ENCODE data around the gene ZBTB2.

The ZBTB2 gene

DNA sequence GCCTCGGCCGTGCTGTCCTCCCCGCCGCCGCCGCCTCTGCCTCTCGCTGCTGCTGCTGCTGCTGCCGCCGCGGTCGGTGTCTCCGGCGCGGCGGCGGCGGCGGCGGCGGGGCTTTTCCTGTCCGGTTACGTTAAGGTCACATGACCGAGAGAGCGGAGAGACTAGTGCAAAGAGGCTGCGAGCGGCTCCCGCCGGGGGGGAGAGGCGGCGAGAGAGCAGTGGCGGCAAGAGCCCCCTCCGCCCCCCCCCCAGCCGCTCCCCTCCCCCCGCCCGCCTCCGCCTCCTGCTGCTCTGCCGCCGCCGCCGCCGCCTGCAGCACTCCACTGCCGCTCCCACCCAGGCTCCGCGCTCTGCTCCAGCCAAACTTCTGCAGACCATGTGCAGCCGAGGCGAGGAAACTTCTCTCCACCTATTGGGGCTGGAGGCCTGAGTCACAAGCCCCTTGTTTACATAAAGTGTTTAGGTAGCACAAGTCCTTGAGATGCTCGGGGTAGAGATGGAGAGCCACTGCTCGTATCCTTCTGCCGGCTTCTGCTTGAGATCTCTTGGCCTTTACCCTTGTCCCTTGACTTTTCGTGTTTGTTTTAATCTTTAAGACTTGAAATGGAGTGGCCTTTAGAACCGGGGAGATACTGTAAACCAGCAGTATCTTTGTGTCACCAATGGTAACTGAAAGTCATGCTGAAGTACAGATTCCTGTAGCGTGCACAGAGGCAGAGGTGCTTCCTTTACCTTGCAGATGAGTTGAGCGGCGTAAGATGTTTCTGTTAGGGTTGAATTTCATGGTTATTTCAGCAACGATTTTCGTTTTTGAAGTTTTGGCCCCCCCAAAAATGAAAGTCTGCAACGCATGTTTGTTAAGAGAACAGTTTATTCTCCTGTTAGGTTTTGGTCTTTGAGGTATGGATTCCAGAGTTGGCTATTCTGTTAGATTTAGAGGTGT lies at the start of gene ZBTB2:
ZBTB2 (minus strand) TSS at position 89 of the 943 bp plus-strand sequence. CDS start 17,922 bp downstream, outside the sequence.
- DNase-seq, result peak; percentile 36

DNA sequence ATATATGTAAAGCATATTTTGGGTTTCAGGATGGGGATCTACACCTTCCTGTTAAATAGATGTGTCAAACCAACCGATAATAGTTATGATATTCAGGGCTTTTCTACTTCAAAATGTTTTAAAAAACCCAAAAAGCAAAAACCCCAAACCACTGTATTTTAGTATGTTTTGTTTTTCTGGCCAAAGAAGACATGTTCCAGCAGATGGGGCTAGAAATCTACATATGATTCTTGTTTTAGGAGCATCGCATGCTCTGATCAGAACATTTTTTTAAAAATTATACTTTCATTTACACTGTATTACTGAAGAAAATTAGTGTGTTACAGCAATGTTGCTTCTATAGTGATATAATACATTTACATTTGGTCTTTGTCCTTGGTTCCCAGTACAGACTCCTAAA lies 49.6 kb upstream of the ZBTB2 start:
- DNase-seq, result no peak

GRCh38 chr6:151440498-151440897 lies 49.1 kb upstream of the ZBTB2 start:
- DNase-seq, result no peak

DNA sequence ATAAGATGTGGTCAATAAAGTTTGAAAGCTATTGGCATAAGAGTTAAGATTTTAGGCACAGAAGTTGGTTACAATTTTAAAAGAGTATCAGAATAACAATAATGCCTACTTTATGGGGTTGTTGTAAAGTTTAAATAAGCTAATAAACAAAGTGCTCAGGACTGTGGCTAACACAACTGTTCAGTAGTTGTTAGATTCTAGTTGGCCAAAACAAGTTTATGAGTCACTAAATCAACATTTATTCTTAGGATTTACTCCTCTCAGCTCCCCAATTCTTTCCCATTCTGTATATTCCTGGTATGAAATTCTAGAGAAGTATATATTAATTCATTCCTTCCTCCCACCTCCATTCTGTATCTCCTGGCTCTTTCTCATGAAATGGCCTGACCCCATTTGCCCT lies 46.0 kb upstream of the ZBTB2 start:
- no peak for DNase-seq

- no peak for DNase-seq
Observed at GRCh38 chr6:151436802-151437201, 45.4 kb upstream of the ZBTB2 start.

DNA sequence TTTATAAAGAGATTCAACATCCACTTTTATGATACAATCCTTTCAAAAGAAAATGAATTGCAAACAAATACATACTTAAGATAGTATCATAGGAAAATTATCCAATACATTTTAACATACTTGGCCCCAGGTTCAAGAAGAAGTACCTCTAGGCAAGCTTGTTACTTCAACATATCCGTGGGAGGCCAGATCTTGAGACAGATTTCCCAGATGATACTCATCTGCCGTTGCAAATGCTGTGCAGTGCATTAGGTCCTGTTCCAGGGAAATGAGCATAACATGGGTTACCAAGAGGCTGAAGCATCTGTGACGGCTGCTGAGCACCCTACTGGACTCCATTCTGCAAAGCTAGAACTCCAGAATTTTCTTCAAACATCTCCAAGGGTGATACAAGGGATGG lies 44.9 kb upstream of the ZBTB2 start:
- no peak for DNase-seq

DNA sequence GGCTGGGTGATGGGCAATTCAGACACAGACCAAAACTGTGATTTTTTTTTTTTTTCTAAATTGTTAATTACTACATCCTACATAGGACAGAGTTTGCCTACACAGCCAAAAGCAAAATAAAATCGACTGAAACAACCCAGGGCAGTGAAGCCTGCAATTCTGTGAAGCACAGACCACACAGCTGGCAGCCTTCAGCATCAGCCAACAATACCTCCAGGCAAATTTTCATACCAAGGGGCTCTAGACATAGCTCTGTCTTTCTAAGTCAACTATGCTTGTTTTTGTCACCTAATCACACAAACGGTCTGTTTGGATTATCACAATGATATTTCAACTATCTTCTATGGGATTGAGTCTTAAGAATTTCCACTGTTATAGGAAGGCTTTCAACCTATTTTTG lies 43.0 kb upstream of the ZBTB2 start:
- no peak for DNase-seq

- no peak for DNase-seq
Observed at GRCh38 chr6:151432651-151433050, 41.3 kb upstream of the ZBTB2 start.

GRCh38 chr6:151431337-151431736 lies 40.0 kb upstream of the ZBTB2 start:
- DNase-seq, result no peak

DNA sequence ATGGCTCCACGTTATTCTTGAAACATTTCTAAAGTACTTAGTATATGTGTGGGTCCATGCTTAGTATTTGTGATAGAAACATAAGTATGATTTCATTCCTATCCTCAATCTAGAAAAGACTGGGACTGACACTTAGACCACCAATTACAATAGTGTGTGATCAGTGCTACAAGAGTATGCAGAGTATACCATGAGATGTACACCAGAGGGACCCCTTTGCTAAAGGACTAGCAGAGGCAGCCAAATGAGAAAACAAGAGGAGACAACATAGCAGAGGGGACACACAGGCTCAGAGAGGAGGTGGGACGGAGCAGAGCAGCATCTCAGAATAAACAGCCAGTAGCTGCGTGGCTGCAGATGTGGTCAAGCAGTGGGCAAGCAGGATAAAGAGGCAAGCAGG lies 39.5 kb upstream of the ZBTB2 start:
- DNase-seq, result no peak

GRCh38 chr6:151428093-151428735 lies 36.9 kb upstream of the ZBTB2 start:
- DNase-seq, result no peak

GRCh38 chr6:151425561-151425960 lies 34.2 kb upstream of the ZBTB2 start:
- no peak for DNase-seq

DNA sequence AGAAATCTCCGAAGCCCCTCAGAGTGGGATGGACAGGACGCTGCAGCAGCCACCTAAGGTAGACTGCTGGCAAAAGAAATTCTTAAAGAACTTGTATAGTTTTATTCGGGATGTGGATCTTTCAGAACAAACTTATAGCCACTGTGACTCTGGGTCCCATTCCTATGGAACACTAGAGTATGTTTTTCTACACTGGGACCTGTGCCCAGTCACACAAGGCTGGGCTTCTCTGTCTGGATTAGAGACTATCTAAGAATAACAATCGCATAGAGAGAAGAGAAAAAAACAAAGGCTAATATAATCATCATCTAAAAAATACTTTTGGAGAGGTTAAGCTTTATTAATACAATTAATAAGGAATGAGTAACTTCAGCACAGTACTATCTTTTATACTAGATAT lies 31.6 kb upstream of the ZBTB2 start:
- DNase-seq, result no peak

GRCh38 chr6:151417477-151417876 lies 26.1 kb upstream of the ZBTB2 start:
- DNase-seq, result no peak

- DNase-seq, result no peak
Observed at GRCh38 chr6:151414641-151415260, 23.4 kb upstream of the ZBTB2 start.

DNA sequence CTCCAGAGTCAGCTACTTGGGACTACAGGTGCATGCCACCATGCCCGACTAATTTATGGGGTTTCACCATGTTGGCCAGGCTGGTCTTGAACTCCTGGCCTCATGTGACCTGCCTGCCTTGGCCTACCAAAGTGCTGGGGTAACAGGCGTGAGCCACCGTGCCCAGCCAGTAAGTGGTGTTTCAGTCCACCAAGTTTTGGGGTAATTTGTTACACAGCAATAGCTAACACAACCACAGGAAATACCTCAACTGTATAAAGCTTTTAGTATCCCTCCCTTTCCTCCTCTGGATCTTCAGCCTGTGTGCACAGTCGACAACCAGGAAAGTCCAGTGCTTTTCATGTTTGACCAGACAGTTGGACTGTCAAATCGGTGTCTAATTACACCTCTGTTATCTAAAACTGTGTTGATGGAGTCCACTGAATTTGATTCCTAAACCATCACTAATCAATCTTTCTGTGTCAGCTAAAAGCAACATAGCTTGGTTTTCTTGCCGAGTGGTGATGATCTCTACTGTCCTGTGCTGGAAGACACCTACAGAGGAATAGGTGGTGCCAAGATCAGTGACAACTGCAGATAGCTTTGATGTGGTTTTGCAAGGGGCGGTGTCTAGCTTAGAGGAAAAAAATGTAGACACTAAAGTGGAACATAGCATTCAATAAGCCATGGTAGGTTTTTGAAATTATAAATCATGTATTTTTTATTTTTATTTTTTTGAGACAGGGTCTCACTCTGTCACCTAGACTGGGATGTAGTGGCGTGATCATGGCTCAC lies 22.2 kb upstream of the ZBTB2 start:
- no peak for DNase-seq

DNA sequence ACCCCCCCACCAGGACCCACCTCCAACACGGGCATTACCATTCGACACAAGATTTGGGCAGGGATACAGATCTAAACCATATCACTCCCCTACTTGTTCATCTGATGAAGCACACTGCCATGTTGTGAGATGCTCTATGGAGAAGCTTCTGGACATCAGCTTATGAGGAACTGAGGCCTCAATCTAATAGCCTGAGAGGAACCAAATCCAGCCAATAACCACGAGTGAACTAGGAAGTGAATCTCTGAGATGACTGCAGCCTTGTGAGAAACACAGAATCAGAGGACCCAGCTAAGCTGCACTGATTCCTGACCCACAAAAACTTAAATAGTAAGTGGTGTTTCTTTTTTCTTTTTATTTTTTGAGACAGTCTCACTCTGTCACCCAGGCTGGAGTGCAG lies 21.6 kb upstream of the ZBTB2 start:
- DNase-seq, result no peak

DNA sequence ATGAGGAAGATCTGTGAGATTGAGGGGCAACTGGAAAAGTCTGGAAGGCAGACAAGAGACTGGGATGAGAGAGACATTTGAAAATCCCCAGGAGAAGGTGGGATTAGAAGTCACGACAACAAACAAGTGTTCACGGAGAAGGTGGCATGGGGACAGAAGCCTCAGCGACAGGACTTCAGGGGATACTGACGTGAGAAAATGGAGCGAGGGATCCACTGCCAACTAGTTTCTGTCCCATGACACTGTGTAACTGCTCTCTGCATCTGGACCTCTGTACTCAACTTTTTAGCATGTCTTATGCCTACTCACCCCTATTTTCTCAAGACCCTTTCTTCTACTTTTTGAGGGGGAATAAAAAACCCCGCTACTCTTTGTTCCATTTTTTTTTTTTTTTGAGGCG lies 18.3 kb upstream of the ZBTB2 start:
- DNase-seq, result no peak

DNA sequence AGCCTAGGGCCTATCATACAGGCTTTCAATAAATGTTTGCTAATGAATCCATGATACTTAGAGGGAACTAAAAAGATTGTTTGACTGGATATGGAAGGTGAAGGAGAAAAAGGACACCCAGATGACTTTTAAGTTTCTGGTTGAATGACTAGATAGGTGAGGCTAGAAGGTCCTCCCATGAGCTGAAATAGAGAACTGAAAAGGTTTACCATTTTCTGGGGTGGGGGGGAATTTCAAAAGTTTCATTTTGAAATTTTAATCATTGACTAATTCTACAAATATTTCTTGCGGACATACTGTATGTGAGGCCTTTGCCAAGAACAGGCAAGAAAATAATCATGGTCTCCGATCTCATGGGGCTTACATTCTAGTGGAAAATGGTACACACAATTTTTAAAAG lies 17.9 kb upstream of the ZBTB2 start:
- no peak for DNase-seq

GRCh38 chr6:151408858-151409257 lies 17.5 kb upstream of the ZBTB2 start:
- DNase-seq, result no peak

GRCh38 chr6:151403919-151404308 lies 12.6 kb upstream of the ZBTB2 start:
- DNase-seq, result no peak

DNA sequence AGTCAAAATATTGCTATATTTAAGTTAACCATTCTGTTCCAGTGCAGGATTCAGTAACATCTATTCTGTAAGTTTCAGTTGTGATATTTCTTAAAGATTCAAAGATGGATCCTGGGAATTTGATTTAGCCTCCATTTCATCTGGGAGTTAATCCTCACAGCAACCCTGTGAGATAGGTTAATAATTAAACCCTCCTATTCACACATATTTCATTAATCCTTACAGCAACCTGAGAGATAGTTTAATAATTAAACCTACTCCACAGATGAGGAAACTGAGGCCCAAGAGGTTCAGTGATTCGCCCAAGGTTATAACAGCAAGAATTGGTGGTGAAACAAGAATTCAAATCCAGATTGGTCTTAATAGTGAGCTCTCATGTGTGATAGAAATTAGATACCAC lies 10.9 kb upstream of the ZBTB2 start:
- DNase-seq, result no peak

GRCh38 chr6:151400473-151400872 lies 9.1 kb upstream of the ZBTB2 start:
- no peak for DNase-seq
